ENCODE measurements around the gene TMEM45A.
A peak's percentile ranks its signal among the peaks of the same experiment; 100 is the strongest.
"Not testable (repeated sequence)": the region's sequence is repeated elsewhere in the genome, so short reads cannot be mapped to it uniquely, and the experiment has no call there.

Gene TMEM45A

GRCh38 chr3:100580147-100580546 lies 87.7 kb downstream of the TMEM45A start:
- TF ChIP-seq CTCF (conservative IDR thresholded peaks at IDR 0.05): no peak
- H3K27ac ChIP-seq: no peak overlapping the region

DNA sequence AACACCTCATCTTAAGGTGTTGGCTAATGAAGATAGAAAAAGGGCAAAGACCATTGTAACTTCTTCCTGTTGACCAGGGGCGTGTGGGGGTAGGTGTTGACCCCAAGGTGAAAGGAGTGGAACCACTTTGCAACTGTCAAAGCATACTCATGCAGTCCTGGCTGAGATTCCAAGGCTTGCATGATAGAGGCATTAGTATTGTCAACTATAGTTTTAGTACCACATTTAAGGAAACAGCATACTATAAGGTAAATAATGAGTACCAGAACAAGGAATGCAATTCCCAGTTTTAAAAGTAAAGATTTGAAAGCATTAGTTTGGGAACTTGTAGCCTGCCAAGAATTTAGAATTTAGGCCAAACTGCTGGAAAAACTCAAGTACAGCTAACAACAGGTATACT lies 89.2 kb downstream of the TMEM45A start:
- H3K27ac ChIP-seq: no peak overlapping the region
- no peak for TF ChIP-seq CTCF (conservative IDR thresholded peaks at IDR 0.05)

- H3K27ac ChIP-seq: not testable (repeated sequence)
These were observed 89.7 kb downstream of the TMEM45A start for GRCh38 chr3:100582157-100582556.

DNA sequence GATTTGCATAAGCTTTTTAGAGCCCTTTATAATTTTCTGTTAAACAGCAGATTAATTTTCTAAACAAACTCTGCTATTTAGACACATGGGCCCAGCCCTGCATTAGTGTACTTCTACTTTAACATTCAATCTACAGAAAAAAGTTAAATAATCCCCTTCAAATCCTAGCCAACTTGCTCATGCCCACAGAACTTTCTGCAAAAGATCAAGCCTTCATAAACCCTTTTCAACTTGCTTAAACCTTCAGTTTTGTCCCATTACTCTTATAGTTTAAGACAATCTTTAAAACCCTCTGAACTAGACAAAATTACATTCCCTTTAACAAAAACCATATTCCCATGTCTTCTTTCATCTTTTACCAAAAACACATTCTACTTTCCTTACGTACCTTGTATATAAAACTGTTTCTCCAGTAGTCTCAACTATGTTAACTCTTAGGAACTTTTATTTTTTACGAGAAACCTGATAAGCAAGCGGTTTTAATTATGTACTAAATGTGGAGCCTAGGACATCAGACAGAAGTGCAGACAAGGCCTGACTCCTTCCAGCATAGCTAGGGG lies 91.8 kb downstream of the TMEM45A start:
- H3K27ac ChIP-seq: no peak overlapping the region
- no peak for TF ChIP-seq CTCF (conservative IDR thresholded peaks at IDR 0.05)

- no peak overlapping the region for H3K27ac ChIP-seq
- TF ChIP-seq CTCF (conservative IDR thresholded peaks at IDR 0.05): no peak
These were observed 94.4 kb downstream of the TMEM45A start for GRCh38 chr3:100586832-100587231.

- no peak for TF ChIP-seq CTCF (conservative IDR thresholded peaks at IDR 0.05)
- no peak overlapping the region for H3K27ac ChIP-seq
These were observed 95.8 kb downstream of the TMEM45A start for GRCh38 chr3:100588251-100588650.

- peak; percentile 86 for TF ChIP-seq CTCF (conservative IDR thresholded peaks at IDR 0.05)
- peak overlapping the region; percentile 94 for H3K27ac ChIP-seq
These were observed 97.9 kb downstream of the TMEM45A start for GRCh38 chr3:100590114-100590839.

DNA sequence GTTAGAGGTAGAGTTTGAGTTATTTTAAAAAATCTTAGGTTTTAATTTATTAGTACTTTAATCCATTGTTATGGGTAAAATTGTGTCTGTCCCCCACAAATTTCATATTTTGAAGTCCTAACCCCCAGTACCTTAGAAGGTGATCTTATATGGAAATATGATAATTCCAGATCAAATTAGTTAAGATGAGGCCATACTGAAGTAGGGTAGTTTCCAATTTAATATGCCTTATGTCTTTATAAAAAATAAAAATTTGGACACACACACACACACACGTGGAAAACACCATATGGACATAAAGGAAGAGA lies 98.4 kb downstream of the TMEM45A start:
- H3K27ac ChIP-seq: peak overlapping the region; percentile 94
- peak; percentile 58 for TF ChIP-seq CTCF (conservative IDR thresholded peaks at IDR 0.05)

Measured in VCaP (cell line).